OCI-LY3 (cell line): ENCODE measurements around the gene GATA3.
A peak's percentile ranks its signal among the peaks of the same experiment; 100 is the strongest.

Experiments
- H2AFZ ChIP-seq: fragments of 200-600, 300-600 bp; shearing (Covaris generic); 2 replicates; pipeline ENCODE4 v1.6.0; 2014; ENCODE audit warnings: antibody characterized with exemption, low read depth, low read length
- H3K27ac ChIP-seq: fragments of 200-600, 300-600 bp; sonication (generic); 2 replicates; pipeline ENCODE4 v1.5.1; 2014; ENCODE audit warnings: mild to moderate bottlenecking, low read length, moderate library complexity, mixed read lengths
- H3K27me3 ChIP-seq: fragments of 200-600, 300-600 bp; sonication (generic); 2 replicates; pipeline ENCODE4 v1.6.1; 2014; ENCODE audit warnings: low read depth, low read length, mixed read lengths
- H3K36me3 ChIP-seq: fragments of 200-600, 300-600 bp; sonication (generic); replicated peaks from 2 replicates; pipeline ENCODE3; 2014; ENCODE audit warnings: low read depth, low read length, mixed read lengths
- H3K4me1 ChIP-seq: fragments of 300-600, 200-600 bp; sonication (generic); 2 replicates; pipeline ENCODE4 v1.6.1; 2014; ENCODE audit warnings: low read length, mixed read lengths
- H3K4me2 ChIP-seq: fragments of 200-600, 300-600 bp; sonication (generic); 2 replicates; pipeline ENCODE4 v1.6.1; 2014; ENCODE audit warnings: low read length, mixed read lengths
- H3K4me3 ChIP-seq: fragments of 300-600, 200-600 bp; sonication (generic); 2 replicates; pipeline ENCODE4 v1.5.1; 2014; ENCODE audit warnings: antibody characterized with exemption, mild to moderate bottlenecking, low read length, moderate library complexity
- H3K79me2 ChIP-seq: fragments of 300-600, 200-600 bp; shearing (Covaris generic); 2 replicates; pipeline ENCODE4 v1.6.1; 2014; ENCODE audit warnings: mild to moderate bottlenecking, low read length, mixed read lengths
- H3K9ac ChIP-seq: fragments of 300-600, 200-600 bp; shearing (Covaris generic); 2 replicates; pipeline ENCODE4 v1.6.0; 2014; ENCODE audit warnings: mild to moderate bottlenecking, low read length, moderate library complexity
- H3K9me3 ChIP-seq: fragments of 200-600, 300-600 bp; shearing (Covaris generic); 2 replicates; pipeline ENCODE4 v1.6.1; 2014; ENCODE audit warnings: low read length, mixed read lengths; ENCODE audit not compliant: insufficient read depth
- H4K20me1 ChIP-seq: fragments of 200-600, 300-600 bp; sonication (generic); 2 replicates; pipeline ENCODE4 v1.6.1; 2016; ENCODE audit warnings: low read length, mixed read lengths; ENCODE audit not compliant: insufficient read depth
- CTCF ChIP-seq: fragments of 200-600, 300-600 bp; sonication (generic); IDR thresholded peaks from 2 replicates; pipeline ENCODE4 v1.5.1; 2014; ENCODE audit warnings: antibody characterized with exemption, low read length, low read depth
- EZH2phosphoT487 ChIP-seq: fragments of 200-600 bp; shearing (Covaris generic); IDR thresholded peaks from 2 replicates; pipeline ENCODE4 v1.6.1; 2018; ENCODE audit warnings: antibody characterized with exemption, mixed run types, low read depth

The GATA3 gene

GRCh38 chr10:8056871-8057331, 2.4 kb downstream of the GATA3 start:
- no peaks in the 10 kb centered on the region for H3K27me3 ChIP-seq
- no peaks in the 10 kb centered on the region for H3K79me2 ChIP-seq
- no peaks in the 10 kb centered on the region for H3K9me3 ChIP-seq
- H2AFZ ChIP-seq, result no peak overlapping the region
- H3K4me3 ChIP-seq, result no peak overlapping the region
- no peaks in the 10 kb centered on the region for H3K36me3 ChIP-seq
- no peak overlapping the region for H3K9ac ChIP-seq
- H3K4me1 ChIP-seq, result peaks cover 30% of the 10 kb centered on the region
- no peaks in the 10 kb centered on the region for H4K20me1 ChIP-seq
- no peak overlapping the region for H3K27ac ChIP-seq
- no peak for TF ChIP-seq CTCF
- no peak for TF ChIP-seq EZH2phosphoT487
- peak overlapping the region; percentile 26 for H3K4me2 ChIP-seq

- Histone ChIP-seq H3K36me3 (no peaks in the 10 kb centered on the region), H3K79me2 (no peaks in the 10 kb centered on the region), H3K4me3 (no peak overlapping the region), H3K9me3 (no peaks in the 10 kb centered on the region), H4K20me1 (no peaks in the 10 kb centered on the region), H3K4me1 (peaks cover 30% of the 10 kb centered on the region), H3K9ac (no peak overlapping the region), H3K27ac (no peak overlapping the region), H2AFZ (no peak overlapping the region), H3K27me3 (no peaks in the 10 kb centered on the region), H3K4me2 (no peak overlapping the region)
- no peak for TF ChIP-seq EZH2phosphoT487
- TF ChIP-seq CTCF, result no peak
Measured at GRCh38 chr10:8057636-8058273, 3.3 kb downstream of the GATA3 start.

- Histone ChIP-seq H3K9me3 (no peaks in the 10 kb centered on the region), H3K4me2 (no peak overlapping the region), H3K4me1 (peaks cover 30% of the 10 kb centered on the region), H3K27me3 (0 out of 2 replicates have a peak, but pooled peaks cover 1% of the 10 kb centered on the region), H2AFZ (no peak overlapping the region), H3K4me3 (no peak overlapping the region), H3K79me2 (no peaks in the 10 kb centered on the region), H3K36me3 (no peaks in the 10 kb centered on the region), H3K9ac (no peak overlapping the region), H3K27ac (no peak overlapping the region), H4K20me1 (no peaks in the 10 kb centered on the region)
- TF ChIP-seq EZH2phosphoT487, result no peak
- no peak for TF ChIP-seq CTCF
Measured at GRCh38 chr10:8058274-8059111, 4.0 kb downstream of the GATA3 start.

- peaks cover 7% of the 10 kb centered on the region; the same call in 1 of the 2 replicates for H3K27me3 ChIP-seq
- no peak for TF ChIP-seq EZH2phosphoT487
- TF ChIP-seq CTCF, result no peak
- peaks cover 30% of the 10 kb centered on the region for H3K4me1 ChIP-seq
- H3K4me2 ChIP-seq, result no peak overlapping the region
- no peaks in the 10 kb centered on the region for H3K79me2 ChIP-seq
- H4K20me1 ChIP-seq, result no peaks in the 10 kb centered on the region
- no peaks in the 10 kb centered on the region for H3K36me3 ChIP-seq
- no peak overlapping the region for H2AFZ ChIP-seq
- H3K9me3 ChIP-seq, result no peaks in the 10 kb centered on the region
- no peak overlapping the region for H3K27ac ChIP-seq
- H3K9ac ChIP-seq, result no peak overlapping the region
- no peak overlapping the region for H3K4me3 ChIP-seq
Measured at GRCh38 chr10:8059191-8059936, 4.9 kb downstream of the GATA3 start.
